ENCODE data around the gene KRTAP23-1. TPM values are rescaled to one million over a fixed set of nuclear protein-coding genes. Genes with fewer than 3 reads are reported as not detected.

KRTAP23-1 gene
- total RNA-seq, 2 experiments from 2014 or later, result not detected

DNA sequence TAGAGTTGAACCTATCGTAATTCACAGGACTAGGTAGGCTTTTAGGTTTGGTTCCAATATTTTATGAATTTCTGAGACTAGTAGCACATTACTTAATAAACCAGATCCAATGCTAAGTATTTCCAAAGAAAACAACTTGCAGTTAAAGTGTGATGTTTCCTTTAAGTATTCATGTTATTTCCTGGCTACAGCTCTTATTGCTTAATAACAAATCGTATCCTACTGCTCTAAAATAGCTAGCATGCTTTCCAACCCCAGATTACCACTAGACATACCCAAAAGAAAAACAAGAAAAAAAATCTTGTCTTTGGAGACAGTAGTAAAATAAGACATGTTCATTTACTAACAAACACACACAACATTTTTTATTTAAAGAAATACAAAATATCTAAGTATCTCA lies 11.8 kb downstream of the KRTAP23-1 start:
- Histone ChIP-seq H3K27ac (ENCODE audit: low read depth, low read length, poor library complexity, severe bottlenecking) (no peak overlapping the region), H3K4me2 (ENCODE audit: low read length) (no peak overlapping the region), H3K4me1 (ENCODE audit: insufficient read depth, low read length, poor library complexity, severe bottlenecking) (no peaks in the 10 kb centered on the region), H4K20me1 (ENCODE audit: insufficient read depth, low read length) (no peaks in the 10 kb centered on the region), H3K79me2 (ENCODE audit: insufficient read depth, low read depth, low read length) (no peaks in the 10 kb centered on the region), H3K36me3 (ENCODE audit: insufficient read depth, low read length) (no peaks in the 10 kb centered on the region), H3K9me2 (ENCODE audit: insufficient read depth, low read length) (no peaks in the 10 kb centered on the region), H3K4me3 (ENCODE audit: low read depth, low read length, poor library complexity, severe bottlenecking) (no peak overlapping the region), H2AFZ (ENCODE audit: low read length) (no peak overlapping the region), H3K9me3 (ENCODE audit: low read length) (no peaks in the 10 kb centered on the region)
- POLR2A ChIA-PET, result no interaction called here
- no peak for DNase-seq (ENCODE audit: low spot score)
- TF ChIP-seq CTCF (conservative IDR thresholded peaks at IDR 0.05; ENCODE audit: low read length) (no peak), EZH2phosphoT487 (IDR thresholded peaks at IDR 0.05; ENCODE audit: borderline replicate concordance, low read depth, low read length) (no peak)
- CTCF ChIA-PET (ENCODE audit: unreplicated experiment), result no interaction called here
- intact Hi-C loops (cut with micrococcal nuclease; ENCODE audit: unreplicated experiment), result no loop called here
- BruUV-seq (replicated peaks), result no TSS peak

DNA sequence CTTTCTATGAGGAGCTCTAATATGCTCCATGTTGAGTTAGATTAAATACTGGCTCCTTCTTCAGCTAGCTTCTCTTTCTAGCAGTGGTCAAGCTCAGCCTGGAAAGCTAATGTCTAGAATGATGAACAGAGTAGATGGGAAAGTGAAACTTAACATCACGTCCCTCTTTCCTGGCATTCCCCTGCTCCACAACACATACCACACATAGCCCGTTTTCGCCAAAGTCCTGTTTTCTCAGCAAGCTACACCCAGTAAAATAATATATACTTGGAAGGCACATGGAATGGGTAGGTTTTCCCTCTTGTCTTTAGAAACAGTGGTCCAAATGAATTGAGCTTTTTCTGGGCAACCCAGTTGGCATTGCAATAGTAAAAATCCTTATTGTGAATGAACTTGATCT lies 14.7 kb downstream of the KRTAP23-1 start:
- intact Hi-C loops (cut with micrococcal nuclease; ENCODE audit: unreplicated experiment), result no loop called here
- BruUV-seq (replicated peaks), result no TSS peak
- no peaks in the 10 kb centered on the region for H3K9me2 ChIP-seq (ENCODE audit: insufficient read depth, low read length)
- no peaks in the 10 kb centered on the region for H3K4me1 ChIP-seq (ENCODE audit: insufficient read depth, low read length, poor library complexity, severe bottlenecking)
- DNase-seq (ENCODE audit: low spot score), result no peak
- H3K4me2 ChIP-seq (ENCODE audit: low read length), result no peak overlapping the region
- no peaks in the 10 kb centered on the region for H3K36me3 ChIP-seq (ENCODE audit: insufficient read depth, low read length)
- H4K20me1 ChIP-seq (ENCODE audit: insufficient read depth, low read length), result no peaks in the 10 kb centered on the region
- CTCF ChIA-PET (ENCODE audit: unreplicated experiment), result interaction anchor here (0.6 kb wide), 1 partner anchor 960 kb away, joined by 3 read pairs; no protein-coding TSS in a partner anchor
- no peak overlapping the region for H2AFZ ChIP-seq (ENCODE audit: low read length)
- POLR2A ChIA-PET, result interaction anchor here (0.8 kb wide), 1 partner anchor 25 kb away, joined by 5 read pairs; no protein-coding TSS in a partner anchor
- no peak overlapping the region for H3K4me3 ChIP-seq (ENCODE audit: low read depth, low read length, poor library complexity, severe bottlenecking)
- TF ChIP-seq CTCF (conservative IDR thresholded peaks at IDR 0.05; ENCODE audit: low read length) (no peak), EZH2phosphoT487 (IDR thresholded peaks at IDR 0.05; ENCODE audit: borderline replicate concordance, low read depth, low read length) (no peak)
- no peaks in the 10 kb centered on the region for H3K9me3 ChIP-seq (ENCODE audit: low read length)
- no peak overlapping the region for H3K27ac ChIP-seq (ENCODE audit: low read depth, low read length, poor library complexity, severe bottlenecking)
- no peaks in the 10 kb centered on the region for H3K79me2 ChIP-seq (ENCODE audit: insufficient read depth, low read depth, low read length)

GRCh38 chr21:30332681-30333080 lies 15.7 kb downstream of the KRTAP23-1 start:
- CTCF ChIA-PET (ENCODE audit: unreplicated experiment), result no interaction called here
- DNase-seq (ENCODE audit: low spot score), result no peak

More at GRCh38 chr21:30332681-30333080, 15.7 kb downstream of the KRTAP23-1 start:
- TF ChIP-seq EZH2phosphoT487 (IDR thresholded peaks at IDR 0.05; ENCODE audit: borderline replicate concordance, low read depth, low read length) (no peak), CTCF (conservative IDR thresholded peaks at IDR 0.05; ENCODE audit: low read length) (no peak)
- POLR2A ChIA-PET, result no interaction called here
- Histone ChIP-seq H3K36me3 (ENCODE audit: insufficient read depth, low read length) (no peaks in the 10 kb centered on the region), H4K20me1 (ENCODE audit: insufficient read depth, low read length) (no peaks in the 10 kb centered on the region), H3K9me2 (ENCODE audit: insufficient read depth, low read length) (no peaks in the 10 kb centered on the region), H3K9me3 (ENCODE audit: low read length) (no peaks in the 10 kb centered on the region), H3K79me2 (ENCODE audit: insufficient read depth, low read depth, low read length) (no peaks in the 10 kb centered on the region), H3K4me2 (ENCODE audit: low read length) (no peak overlapping the region), H3K4me3 (ENCODE audit: low read depth, low read length, poor library complexity, severe bottlenecking) (no peak overlapping the region), H3K27ac (ENCODE audit: low read depth, low read length, poor library complexity, severe bottlenecking) (no peak overlapping the region), H3K4me1 (ENCODE audit: insufficient read depth, low read length, poor library complexity, severe bottlenecking) (no peaks in the 10 kb centered on the region), H2AFZ (ENCODE audit: low read length) (no peak overlapping the region)
- no TSS peak for BruUV-seq (replicated peaks)
- intact Hi-C loops (cut with micrococcal nuclease; ENCODE audit: unreplicated experiment), result no loop called here
